CD14-positive monocyte (primary cell): ENCODE results near the gene EPHX1. TPM values are rescaled to one million over a fixed set of nuclear protein-coding genes. Genes with fewer than 3 reads are reported as not detected.
A peak's percentile ranks its signal among the peaks of the same experiment; 100 is the strongest.

Experiments
- DNase-seq, 3 donors: peaks; one replicate each; pipeline ENCODE4 v3.0.0-alpha.2; 2011 to 2022
- H2AFZ ChIP-seq: 2 replicates; pipeline ENCODE4 v1.6.0; 2012; ENCODE audit warnings: mild to moderate bottlenecking, low read depth, low read length, inconsistent platforms; ENCODE audit not compliant: insufficient read depth, poor library complexity, severe bottlenecking
- H3K27ac ChIP-seq, 2 donors: 1 replicate in 1 of 2; 2 replicates in 1 of 2; pipeline ENCODE4 v1.5.1; 2012 to 2013; ENCODE audit warnings: low read length in 2 of 2, control low read depth in 1 of 2, inconsistent platforms in 1 of 2, low read depth in 1 of 2, mild to moderate bottlenecking in 1 of 2
- H3K27me3 ChIP-seq, 2 donors: one replicate each; pipeline versions ENCODE4 v1.6.0 to v1.6.1; 2011 to 2013; ENCODE audit warnings: low read length in 2 of 2; ENCODE audit not compliant: control insufficient read depth in 2 of 2, insufficient read depth in 2 of 2
- H3K36me3 ChIP-seq, 2 donors: replicated peaks in 1 of 2; 1 replicate in 1 of 2; 2 replicates in 1 of 2; pipeline versions ENCODE4 v1.5.1 to v1.6.1; 2012 to 2013; ENCODE audit warnings: low read length in 2 of 2, control low read depth in 1 of 2, inconsistent platforms in 1 of 2, mild to moderate bottlenecking in 1 of 2; ENCODE audit not compliant: insufficient read depth in 2 of 2, control insufficient read depth in 1 of 2
- H3K4me1 ChIP-seq, 2 donors: 1 replicate in 1 of 2; 2 replicates in 1 of 2; pipeline versions ENCODE4 v1.5.1 to v1.6.1; 2012 to 2013; ENCODE audit warnings: low read length in 2 of 2, control low read depth in 1 of 2, inconsistent platforms in 1 of 2, mild to moderate bottlenecking in 1 of 2, moderate library complexity in 1 of 2; ENCODE audit not compliant: insufficient read depth in 2 of 2, control insufficient read depth in 1 of 2
- H3K4me2 ChIP-seq: replicated peaks from 2 replicates; pipeline ENCODE3; 2012; ENCODE audit warnings: low read length, moderate library complexity, mild to moderate bottlenecking; ENCODE audit not compliant: poor library complexity, severe bottlenecking; ENCODE audit errors: extremely low read depth
- H3K4me3 ChIP-seq, 3 experiments: fragments of 200-600 bp in 1 of 3; sonication (generic) in 1 of 3; replicated peaks in 1 of 3; 1 replicate in 2 of 3; 2 replicates in 1 of 3; pipeline ENCODE4 v1.5.1; 2011 to 2013; ENCODE audit warnings: low read length in 3 of 3, mild to moderate bottlenecking in 3 of 3, control low read depth in 2 of 3, low read depth in 2 of 3, inconsistent platforms in 1 of 3, moderate library complexity in 1 of 3
- H3K79me2 ChIP-seq: 2 replicates; pipeline ENCODE4 v1.6.0; 2012; ENCODE audit warnings: mild to moderate bottlenecking, control low read depth, inconsistent platforms, low read length, moderate library complexity; ENCODE audit not compliant: insufficient read depth
- H3K9ac ChIP-seq: 2 replicates; pipeline ENCODE4 v1.6.0; 2017; ENCODE audit warnings: low read length, mild to moderate bottlenecking; ENCODE audit not compliant: insufficient read depth, poor library complexity, severe bottlenecking
- H3K9me3 ChIP-seq, 2 donors: replicated peaks in 1 of 2; 1 replicate in 1 of 2; 2 replicates in 1 of 2; pipeline versions ENCODE4 v1.5.1 to v1.6.1; 2012 to 2013; ENCODE audit warnings: low read length in 2 of 2, control low read depth in 1 of 2; ENCODE audit not compliant: control insufficient read depth in 1 of 2, insufficient read depth in 1 of 2
- H4K20me1 ChIP-seq: 2 replicates; pipeline ENCODE4 v1.6.0; 2012; ENCODE audit warnings: mild to moderate bottlenecking, low read length, control low read depth, moderate library complexity; ENCODE audit not compliant: insufficient read depth
- H3K27ac Mint-ChIP-seq, 7 donors: one replicate each; pipeline ENCODE4 v1.8.0; 2020; ENCODE audit warnings: mild to moderate bottlenecking in 7 of 7, mixed read lengths in 7 of 7, moderate library complexity in 6 of 7, inconsistent platforms in 2 of 7
- H3K27me3 Mint-ChIP-seq, 3 donors: one replicate each; pipeline ENCODE4 v1.8.0; 2021 to 2022; ENCODE audit warnings: low read depth in 3 of 3, mild to moderate bottlenecking in 3 of 3, mixed read lengths in 3 of 3, moderate library complexity in 3 of 3, inconsistent platforms in 1 of 3
- H3K36me3 Mint-ChIP-seq, 2 donors: one replicate each; pipeline ENCODE4 v1.8.0; 2020; ENCODE audit warnings: mixed read lengths in 2 of 2, inconsistent platforms in 1 of 2, mild to moderate bottlenecking in 1 of 2
- H3K4me1 Mint-ChIP-seq: one replicate; pipeline ENCODE4 v1.8.0; 2020; ENCODE audit warnings: mild to moderate bottlenecking, mixed read lengths
- H3K4me3 Mint-ChIP-seq, 2 donors: one replicate each; pipeline ENCODE4 v1.8.0; 2020; ENCODE audit warnings: mild to moderate bottlenecking in 2 of 2, mixed read lengths in 2 of 2, moderate library complexity in 1 of 2
- H3K9me3 Mint-ChIP-seq, 7 donors: one replicate each; pipeline ENCODE4 v1.8.0; 2020 to 2022; ENCODE audit warnings: mixed read lengths in 7 of 7, mild to moderate bottlenecking in 6 of 7, moderate library complexity in 6 of 7, inconsistent platforms in 2 of 7
- CTCF ChIP-seq: fragments of 200-600 bp; IDR thresholded peaks from one replicate; pipeline ENCODE4 v1.8.0; 2022; ENCODE audit warnings: antibody characterized with exemption, mild to moderate bottlenecking
- WGBS: methylation state at CpG from one replicate; pipeline ENCODE4 v1.1.5; 2013; ENCODE audit warnings: missing lambda C conversion rate; ENCODE audit not compliant: insufficient coverage; 5-methylcytosine and 5-hydroxymethylcytosine counted together
- intact Hi-C, 2 donors: fragments of 100-400 bp; cut with micrococcal nuclease; formaldehyde crosslinking; loops; one replicate each; pipeline versions ENCODE4 v1.15.0 to v1.15.1; 2023
- polyA plus RNA-seq, 3 donors: library from polyadenylated mRNA; depleted of rRNA in 1 of 3; unstranded in 2 of 3; stranded (reverse) in 1 of 3; fragments of 300-500 nt in 2 of 3; fragments of >200 nt in 1 of 3; fragmentation: Illumina TruSeq in 2 of 3; gene quantifications; 1 replicate in 2 of 3; 2 replicates in 1 of 3; pipeline ENCODE4 v1.2.3, GENCODE V29; 2012 to 2021

Gene EPHX1
- polyA plus RNA-seq, 3 donors, result 4.6 to 23.8 (median 7.4) TPM

GRCh38 chr1:225883616-225884265, 73.8 kb downstream of the EPHX1 start:
- no peak overlapping the region for H3K27ac ChIP-seq
- Mint-ChIP-seq H3K36me3 (peaks cover 2 to 9% of the 10 kb centered on the region in 2 donors), H3K9me3 (peaks cover 0 to 3% (median 0%) of the 10 kb centered on the region in 7 donors)

GRCh38 chr1:225885336-225885735, 75.4 kb downstream of the EPHX1 start:
- H3K27me3 ChIP-seq, result peaks cover 0 to 5% of the 10 kb centered on the region in 2 donors
- no peaks in the 10 kb centered on the region for H3K36me3 ChIP-seq
- peaks cover 22% of the 10 kb centered on the region for H3K79me2 ChIP-seq
- 29% methylated on average over 5 of the region's 6 CpGs for WGBS
- peaks cover 11 to 20% (median 12%) of the 10 kb centered on the region in 3 donors for H3K27me3 Mint-ChIP-seq
- H3K4me1 Mint-ChIP-seq, result peaks cover 27% of the 10 kb centered on the region
- H3K4me3 ChIP-seq, result no peak overlapping the region
- peaks cover 22 to 24% of the 10 kb centered on the region in 2 donors for H3K4me1 ChIP-seq
- peaks cover 0 to 3% (median 0%) of the 10 kb centered on the region in 7 donors for H3K9me3 Mint-ChIP-seq
- peak overlapping the region in 1 of 2 donors; percentile 35 for H3K4me3 Mint-ChIP-seq
- H3K9me3 ChIP-seq, result no peaks in the 10 kb centered on the region
- H3K36me3 Mint-ChIP-seq, result peaks cover 1 to 2% of the 10 kb centered on the region in 2 donors
- TF ChIP-seq CTCF, result no peak
- peak in 2 of 3 donors; percentile 24 to 26 for DNase-seq
- no peak overlapping the region for H3K4me2 ChIP-seq
- H3K9ac ChIP-seq, result no peak overlapping the region
- intact Hi-C loops, result no loop called here
- no peak overlapping the region for H2AFZ ChIP-seq
- no peak overlapping the region for H3K27ac ChIP-seq
- peaks cover 12% of the 10 kb centered on the region for H4K20me1 ChIP-seq
- H3K27ac Mint-ChIP-seq, result peak overlapping the region in 1 of 7 donors; percentile 53

More at GRCh38 chr1:225883616-225884265, 73.8 kb downstream of the EPHX1 start:
- DNase-seq, result no peak
- intact Hi-C loops, result no loop called here
- Histone ChIP-seq H3K79me2 (peaks cover 37% of the 10 kb centered on the region), H3K4me1 (peaks cover 33 to 40% of the 10 kb centered on the region in 2 donors), H3K36me3 (no peaks in the 10 kb centered on the region), H3K9ac (no peak overlapping the region), H3K27me3 (peaks cover 0 to 5% of the 10 kb centered on the region in 2 donors), H2AFZ (no peak overlapping the region), H3K4me3 (peak overlapping the region in 1 of 3 experiments; percentile 100), H4K20me1 (peaks cover 28% of the 10 kb centered on the region), H3K9me3 (no peaks in the 10 kb centered on the region), H3K4me2 (no peak overlapping the region)
- H3K4me3 Mint-ChIP-seq, result peak overlapping the region; percentile 97
- no peak for TF ChIP-seq CTCF
- H3K27me3 Mint-ChIP-seq, result peaks cover 10 to 18% (median 11%) of the 10 kb centered on the region in 3 donors
- WGBS, result 100% methylated on average over 3 of the region's 11 CpGs
- no peak overlapping the region for H3K27ac Mint-ChIP-seq
- peaks cover 43% of the 10 kb centered on the region for H3K4me1 Mint-ChIP-seq
